Fibroblast of skin of left biceps (primary cell): Measurements from ENCODE around the gene MGRN1.

Source experiments
- DNase-seq, 2 experiments: peaks; one replicate each; pipeline ENCODE4 v3.0.0-alpha.2; 2013; ENCODE audit warnings: low read depth in 2 of 2

The MGRN1 gene

GRCh38 chr16:4652561-4652960, 27.9 kb downstream of the MGRN1 start:
- DNase-seq: no peak

- no peak for DNase-seq
Measured at GRCh38 chr16:4654011-4654963, 29.7 kb downstream of the MGRN1 start.

- DNase-seq: no peak
Measured at GRCh38 chr16:4654964-4655590, 30.5 kb downstream of the MGRN1 start.

- DNase-seq: no peak
Measured at GRCh38 chr16:4655801-4656200, 31.2 kb downstream of the MGRN1 start.

GRCh38 chr16:4656221-4656620, 31.6 kb downstream of the MGRN1 start:
- DNase-seq: no peak

GRCh38 chr16:4656695-4657686, 32.4 kb downstream of the MGRN1 start:
- no peak for DNase-seq

GRCh38 chr16:4659363-4660353, 35.0 kb downstream of the MGRN1 start:
- DNase-seq: no peak

- DNase-seq: no peak
Measured at GRCh38 chr16:4660454-4661007, 35.9 kb downstream of the MGRN1 start.

- no peak for DNase-seq
Measured at GRCh38 chr16:4661661-4662060, 37.0 kb downstream of the MGRN1 start.

- DNase-seq: no peak
Measured at GRCh38 chr16:4663465-4663776, 38.8 kb downstream of the MGRN1 start.

- no peak for DNase-seq
Measured at GRCh38 chr16:4663777-4664465, 39.3 kb downstream of the MGRN1 start.

- DNase-seq: no peak
Measured at GRCh38 chr16:4664538-4665418, 40.2 kb downstream of the MGRN1 start.

- no peak for DNase-seq
Measured at GRCh38 chr16:4666537-4667202, 42.0 kb downstream of the MGRN1 start.

GRCh38 chr16:4667203-4667963, 42.8 kb downstream of the MGRN1 start:
- no peak for DNase-seq

GRCh38 chr16:4668313-4668960, 43.8 kb downstream of the MGRN1 start:
- DNase-seq: no peak

GRCh38 chr16:4673387-4674046, 48.9 kb downstream of the MGRN1 start:
- DNase-seq: no peak
